HEK293 (cell line): ENCODE data around the gene MYMK.

Experiments used
- CTCF ChIA-PET: fragments of 350-600 bp; formaldehyde crosslinking; extraction: SDS; loops from one replicate; lab custom pipeline; 2021; ENCODE audit warnings: antibody characterized with exemption; lab: Yijun Ruan, JAX
- POLR2A ChIA-PET: fragments of 300-600 bp; formaldehyde crosslinking; extraction: SDS; loops from one replicate; lab custom pipeline; 2020; ENCODE audit warnings: antibody characterized with exemption, inconsistent platforms; lab: Yijun Ruan, JAX
- H3K27ac ChIP-seq: fragments of 200-500 bp; sonication (Bioruptor generic); 2 replicates; pipeline ENCODE4 v1.5.1; 2014; ENCODE audit warnings: low read depth, low read length, control low read depth, inconsistent platforms; ENCODE audit errors: extremely low read depth
- H3K36me3 ChIP-seq, 2 experiments: fragments of 200-500 bp in 1 of 2; sonication (Bioruptor generic) in 1 of 2; 1 replicate in 1 of 2; 2 replicates in 1 of 2; pipeline ENCODE4 v1.5.1; 2014 to 2017; ENCODE audit warnings: inconsistent platforms in 2 of 2, low read length in 2 of 2; ENCODE audit not compliant: control insufficient read depth in 2 of 2, insufficient read depth in 1 of 2
- H3K4me1 ChIP-seq: fragments of 200-500 bp; sonication (Bioruptor generic); 2 replicates; pipeline ENCODE4 v1.5.1; 2014; ENCODE audit warnings: mild to moderate bottlenecking, low read length, inconsistent platforms; ENCODE audit not compliant: control insufficient read depth, insufficient read depth
- H3K4me3 ChIP-seq: 2 replicates; pipeline ENCODE4 v1.5.1; 2011; ENCODE audit warnings: low read depth, mild to moderate bottlenecking, control low read depth, low read length, moderate library complexity
- H3K9me3 ChIP-seq: fragments of 200-500 bp; sonication (Bioruptor generic); 2 replicates; pipeline ENCODE4 v1.5.1; 2014; ENCODE audit warnings: low read depth, low read length, inconsistent platforms; ENCODE audit not compliant: control insufficient read depth, insufficient read depth
- EGR2 ChIP-seq: fragments of 450-650 bp; formaldehyde crosslinking; IDR thresholded peaks from 2 replicates; pipeline ENCODE4 v1.5.1; 2016; ENCODE audit warnings: low read depth, missing biosample characterization, missing genetic modification characterization
- GLIS1 ChIP-seq: fragments of 450-650 bp; formaldehyde crosslinking; IDR thresholded peaks from 2 replicates; pipeline ENCODE4 v1.5.1; 2016; ENCODE audit warnings: missing biosample characterization, missing genetic modification characterization
- HOXC10 ChIP-seq: sonication (generic); formaldehyde crosslinking; IDR thresholded peaks from 2 replicates; pipeline ENCODE4 v1.8.1; 2023; ENCODE audit warnings: mild to moderate bottlenecking, missing genetic modification reagents
- HOXD13 ChIP-seq: sonication (generic); formaldehyde crosslinking; IDR thresholded peaks from 2 replicates; pipeline ENCODE4 v1.8.0; 2022; ENCODE audit warnings: missing genetic modification reagents, borderline replicate concordance
- PRDM1 ChIP-seq: fragments of 450-650 bp; formaldehyde crosslinking; IDR thresholded peaks from 2 replicates; pipeline ENCODE4; 2016; ENCODE audit warnings: missing biosample characterization, missing genetic modification characterization
- RBAK ChIP-seq: fragments of 450-650 bp; formaldehyde crosslinking; IDR thresholded peaks from 2 replicates; pipeline ENCODE4 v1.5.1; 2016; ENCODE audit warnings: missing biosample characterization, missing genetic modification characterization
- TCF7L2 ChIP-seq: IDR thresholded peaks from 2 replicates; pipeline ENCODE4 v1.6.1; 2011; ENCODE audit warnings: low read depth, mild to moderate bottlenecking, inconsistent platforms, low read length, moderate library complexity, borderline replicate concordance
- TSHZ1 ChIP-seq: fragments of 450-650 bp; formaldehyde crosslinking; IDR thresholded peaks from 2 replicates; pipeline ENCODE4 v1.5.1; 2016; ENCODE audit warnings: missing biosample characterization, missing genetic modification characterization, borderline replicate concordance
- ZBTB21 ChIP-seq: fragments of 450-650 bp; formaldehyde crosslinking; IDR thresholded peaks from 2 replicates; pipeline ENCODE4 v1.5.1; 2017; ENCODE audit warnings: missing biosample characterization, missing genetic modification characterization
- ZBTB44 ChIP-seq: fragments of 450-650 bp; IDR thresholded peaks from 2 replicates; pipeline ENCODE4 v1.5.1; 2018; ENCODE audit warnings: missing biosample characterization, mild to moderate bottlenecking, missing genetic modification characterization
- ZBTB48 ChIP-seq: fragments of 450-650 bp; formaldehyde crosslinking; IDR thresholded peaks from 2 replicates; pipeline ENCODE4 v1.5.1; 2016; ENCODE audit warnings: missing biosample characterization, missing genetic modification characterization
- ZBTB8A ChIP-seq: fragments of 450-650 bp; formaldehyde crosslinking; IDR thresholded peaks from 2 replicates; pipeline ENCODE4 v1.5.1; 2016; ENCODE audit warnings: missing biosample characterization, missing genetic modification characterization
- ZFP41 ChIP-seq: fragments of 450-650 bp; formaldehyde crosslinking; IDR thresholded peaks from 2 replicates; pipeline ENCODE4 v1.5.1; 2016; ENCODE audit warnings: missing biosample characterization, missing genetic modification characterization, borderline replicate concordance
- ZIC2 ChIP-seq: fragments of 450-650 bp; formaldehyde crosslinking; IDR thresholded peaks from 2 replicates; pipeline ENCODE4 v1.5.1; 2016; ENCODE audit warnings: missing biosample characterization, missing genetic modification characterization
- ZNF112 ChIP-seq: fragments of 450-650 bp; formaldehyde crosslinking; IDR thresholded peaks from 2 replicates; pipeline ENCODE4 v1.5.0; 2017; ENCODE audit warnings: missing biosample characterization, missing genetic modification characterization
- ZNF221 ChIP-seq: fragments of 450-650 bp; formaldehyde crosslinking; IDR thresholded peaks from 2 replicates; pipeline ENCODE4 v1.5.1; 2017; ENCODE audit warnings: missing biosample characterization, missing genetic modification characterization, borderline replicate concordance
- ZNF292 ChIP-seq: fragments of 450-650 bp; formaldehyde crosslinking; IDR thresholded peaks from 2 replicates; pipeline ENCODE4 v1.5.1; 2016; ENCODE audit warnings: low read depth, missing biosample characterization, missing genetic modification characterization, borderline replicate concordance
- ZNF335 ChIP-seq: fragments of 450-650 bp; formaldehyde crosslinking; conservative IDR thresholded peaks from 2 replicates; pipeline ENCODE4 v1.5.1; 2016; ENCODE audit warnings: missing biosample characterization, missing genetic modification characterization
- ZNF350 ChIP-seq: fragments of 450-650 bp; formaldehyde crosslinking; IDR thresholded peaks from 2 replicates; pipeline ENCODE4 v1.5.0; 2017; ENCODE audit warnings: missing biosample characterization, mild to moderate bottlenecking, missing genetic modification characterization
- ZNF48 ChIP-seq: fragments of 450-650 bp; formaldehyde crosslinking; IDR thresholded peaks from 2 replicates; pipeline ENCODE4 v1.5.1; 2016; ENCODE audit warnings: missing biosample characterization, missing genetic modification characterization
- ZNF548 ChIP-seq: fragments of 450-650 bp; formaldehyde crosslinking; IDR thresholded peaks from 2 replicates; pipeline ENCODE4 v1.5.1; 2016; ENCODE audit warnings: missing biosample characterization, missing genetic modification characterization
- ZNF585B ChIP-seq: fragments of 450-650 bp; formaldehyde crosslinking; IDR thresholded peaks from 2 replicates; pipeline ENCODE4 v1.5.1; 2016; ENCODE audit warnings: missing biosample characterization, missing genetic modification characterization
- ZNF629 ChIP-seq: fragments of 450-650 bp; formaldehyde crosslinking; IDR thresholded peaks from 2 replicates; pipeline ENCODE4 v1.5.1; 2017; ENCODE audit warnings: missing biosample characterization, missing genetic modification characterization
- ZNF791 ChIP-seq: fragments of 450-650 bp; formaldehyde crosslinking; IDR thresholded peaks from 2 replicates; pipeline ENCODE4 v1.5.1; 2016; ENCODE audit warnings: missing biosample characterization, missing genetic modification characterization
- ZNF792 ChIP-seq: fragments of 450-650 bp; formaldehyde crosslinking; IDR thresholded peaks from 2 replicates; pipeline ENCODE4 v1.5.1; 2016; ENCODE audit warnings: missing biosample characterization, missing genetic modification characterization
- ZSCAN16 ChIP-seq: fragments of 450-650 bp; formaldehyde crosslinking; IDR thresholded peaks from 2 replicates; pipeline ENCODE4 v1.5.1; 2016; ENCODE audit warnings: missing biosample characterization, missing genetic modification characterization
- TF ChIP-seq, protein P1 (sequence below): fragments of 450-650 bp; formaldehyde crosslinking; IDR thresholded peaks from 2 replicates; pipeline ENCODE4 v1.5.1; 2016; ENCODE audit warnings: missing biosample characterization, missing genetic modification characterization, low read depth

MYMK gene

GRCh38 chr9:133568186-133568585 is 43.4 kb upstream of the MYMK start:
- POLR2A ChIA-PET = no interaction called here
- Histone ChIP-seq H3K9me3 (no peaks in the 10 kb centered on the region), H3K4me3 (no peak overlapping the region)
- TF ChIP-seq ZNF112 (tag by site-specific recombination) = no peak
- TF ChIP-seq ZBTB48 = no peak
- no peak for TF ChIP-seq ZNF548 (tag by site-specific recombination)
- no peak for TF ChIP-seq ZNF791 (tag by site-specific recombination)
- no peak for TF ChIP-seq ZSCAN16 (tag by site-specific recombination)
- no peak for TF ChIP-seq TCF7L2
- no peak for TF ChIP-seq GLIS1 (tag by site-specific recombination)
- no peak for TF ChIP-seq ZIC2 (tag by site-specific recombination)
- no peak for TF ChIP-seq ZNF221
- TF ChIP-seq ZBTB21 (tag by site-specific recombination) = no peak
- TF ChIP-seq, protein P1, sequence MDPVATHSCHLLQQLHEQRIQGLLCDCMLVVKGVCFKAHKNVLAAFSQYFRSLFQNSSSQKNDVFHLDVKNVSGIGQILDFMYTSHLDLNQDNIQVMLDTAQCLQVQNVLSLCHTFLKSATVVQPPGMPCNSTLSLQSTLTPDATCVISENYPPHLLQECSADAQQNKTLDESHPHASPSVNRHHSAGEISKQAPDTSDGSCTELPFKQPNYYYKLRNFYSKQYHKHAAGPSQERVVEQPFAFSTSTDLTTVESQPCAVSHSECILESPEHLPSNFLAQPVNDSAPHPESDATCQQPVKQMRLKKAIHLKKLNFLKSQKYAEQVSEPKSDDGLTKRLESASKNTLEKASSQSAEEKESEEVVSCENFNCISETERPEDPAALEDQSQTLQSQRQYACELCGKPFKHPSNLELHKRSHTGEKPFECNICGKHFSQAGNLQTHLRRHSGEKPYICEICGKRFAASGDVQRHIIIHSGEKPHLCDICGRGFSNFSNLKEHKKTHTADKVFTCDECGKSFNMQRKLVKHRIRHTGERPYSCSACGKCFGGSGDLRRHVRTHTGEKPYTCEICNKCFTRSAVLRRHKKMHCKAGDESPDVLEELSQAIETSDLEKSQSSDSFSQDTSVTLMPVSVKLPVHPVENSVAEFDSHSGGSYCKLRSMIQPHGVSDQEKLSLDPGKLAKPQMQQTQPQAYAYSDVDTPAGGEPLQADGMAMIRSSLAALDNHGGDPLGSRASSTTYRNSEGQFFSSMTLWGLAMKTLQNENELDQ (tag by site-specific recombination) = no peak
- TF ChIP-seq HOXC10 (CRISPR knock-in tag) = no peak
- no peak for TF ChIP-seq ZNF585B (tag by site-specific recombination)
- no peak for TF ChIP-seq PRDM1 (tag by site-specific recombination)
- no peak for TF ChIP-seq ZBTB8A (tag by site-specific recombination)
- TF ChIP-seq ZNF292 (tag by site-specific recombination) = no peak
- no peak for TF ChIP-seq ZNF350
- TF ChIP-seq, all 188 proteins: peak for 0
- CTCF ChIA-PET = no interaction called here
- no peaks in the 10 kb centered on the region for H3K36me3 ChIP-seq
- no peak overlapping the region for H3K27ac ChIP-seq
- H3K4me1 ChIP-seq = no peaks in the 10 kb centered on the region

GRCh38 chr9:133566817-133567216 is 42.1 kb upstream of the MYMK start:
- ChIA-PET CTCF (no interaction called here), POLR2A (no interaction called here)
- H3K4me1 ChIP-seq = no peaks in the 10 kb centered on the region
- no peak for TF ChIP-seq ZNF792
- TF ChIP-seq ZFP41 = no peak
- no peak for TF ChIP-seq ZNF629 (tag by site-specific recombination)
- TF ChIP-seq, protein P1 (tag by site-specific recombination) = no peak
- no peak for TF ChIP-seq ZNF335 (tag by site-specific recombination)
- TF ChIP-seq ZNF48 = no peak
- TF ChIP-seq RBAK (tag by site-specific recombination) = no peak
- TF ChIP-seq HOXD13 (CRISPR knock-in tag) = no peak
- TF ChIP-seq EGR2 (tag by site-specific recombination) = no peak
- no peak for TF ChIP-seq TSHZ1 (tag by site-specific recombination)
- no peak for TF ChIP-seq ZBTB44 (tag by site-specific recombination)

More at GRCh38 chr9:133566817-133567216, 42.1 kb upstream of the MYMK start:
- no peaks in the 10 kb centered on the region for H3K9me3 ChIP-seq
- no peaks in the 10 kb centered on the region for H3K36me3 ChIP-seq
- H3K4me3 ChIP-seq = no peak overlapping the region
- H3K27ac ChIP-seq = no peak overlapping the region
